Measurements from ENCODE around the gene LARP1.

GRCh38 chr5:154863291-154864080, 108.3 kb downstream of the LARP1 start:
- TF ChIP-seq GLIS3 (CRISPR knock-in tag; IDR thresholded peaks at IDR 0.05) (no peak), RARB (CRISPR knock-in tag; IDR thresholded peaks at IDR 0.05) (no peak), PATZ1 (CRISPR knock-in tag; IDR thresholded peaks at IDR 0.05; ENCODE audit: borderline replicate concordance) (no peak), BACH2 (CRISPR knock-in tag; IDR thresholded peaks at IDR 0.05; ENCODE audit: borderline replicate concordance) (no peak), ZFP30 (CRISPR knock-in tag; IDR thresholded peaks at IDR 0.05) (no peak), CREB5 (CRISPR knock-in tag; IDR thresholded peaks at IDR 0.05; ENCODE audit: low read depth) (no peak), CSDC2 (CRISPR knock-in tag; IDR thresholded peaks at IDR 0.05) (no peak), ESRRG (CRISPR knock-in tag; IDR thresholded peaks at IDR 0.05) (no peak), ARNTL (CRISPR knock-in tag; IDR thresholded peaks at IDR 0.05; ENCODE audit: borderline replicate concordance, low read depth) (no peak), TCF4 (CRISPR knock-in tag; IDR thresholded peaks at IDR 0.05; ENCODE audit: borderline replicate concordance) (no peak)
